HFFc6 (cell line): ENCODE measurements around the gene ZNF581. TPM values are rescaled to one million over a fixed set of nuclear protein-coding genes. Genes with fewer than 3 reads are reported as not detected.

ENCODE experiments used
- DNase-seq: peaks from one replicate; pipeline ENCODE4 v3.0.0-alpha.2; 2018
- H3K27ac Mint-ChIP-seq: 2 replicates; pipeline ENCODE4 v1.8.0; 2020; ENCODE audit warnings: mild to moderate bottlenecking, mixed read lengths
- H3K27me3 Mint-ChIP-seq: 2 replicates; pipeline ENCODE4 v1.8.0; 2021; ENCODE audit warnings: mild to moderate bottlenecking, moderate library complexity, mixed read lengths; ENCODE audit not compliant: insufficient read depth
- H3K36me3 Mint-ChIP-seq: 2 replicates; pipeline ENCODE4 v1.8.0; 2021; ENCODE audit warnings: low read depth, mixed read lengths
- H3K4me1 Mint-ChIP-seq: 2 replicates; pipeline ENCODE4 v1.8.0; 2020; ENCODE audit warnings: low read depth, mixed read lengths
- H3K4me3 Mint-ChIP-seq: 2 replicates; pipeline ENCODE4 v1.8.0; 2020; ENCODE audit warnings: mild to moderate bottlenecking, moderate library complexity, mixed read lengths
- H3K9me3 Mint-ChIP-seq: 2 replicates; pipeline ENCODE4 v1.8.0; 2020; ENCODE audit warnings: mild to moderate bottlenecking, mixed read lengths
- CTCF ChIP-seq: fragments of 200-600 bp; sonication (generic); IDR thresholded peaks from 2 replicates; pipeline ENCODE4 v1.5.0; 2021; ENCODE audit warnings: antibody characterized with exemption, mild to moderate bottlenecking
- total RNA-seq, 6 experiments: library from RNA; stranded (reverse); fragmentation: NEBNext Ultra II Directional; extraction: Animal tissue kit (Norgen Biotek cat#: 25700); gene quantifications; 2 replicates in 1 of 6; 3 replicates in 5 of 6; pipeline ENCODE4 v1.2.3, GENCODE V29; 2021

ZNF581 gene
- total RNA-seq, 6 experiments from 2014 or later: 20.1 to 25.8 (median 21.9) TPM

- TF ChIP-seq CTCF: no peak
- Mint-ChIP-seq H3K27me3 (no peaks in the 10 kb centered on the region; the same call in 1 of the 2 replicates), H3K27ac (no peak overlapping the region), H3K9me3 (no peaks in the 10 kb centered on the region), H3K4me3 (no peak overlapping the region), H3K4me1 (no peaks in the 10 kb centered on the region), H3K36me3 (peaks cover 14% of the 10 kb centered on the region; the same call in 1 of the 2 replicates)
- DNase-seq: no peak
These were observed 51.4 kb downstream of the ZNF581 start for GRCh38 chr19:55694656-55695491.

Other genes with a start within 250 kb of the ZNF581 start
- 100 to 1,000 TPM; 181 to 356 (median 309) TPM for gene UBE2S, start 235.9 kb upstream of the ZNF581 start, total RNA-seq
- not detected for gene SHISA7, start 200.3 kb upstream of the ZNF581 start, total RNA-seq
- 10 to 100 TPM; 60.1 to 81.4 (median 66.8) TPM for gene ISOC2, start 182.0 kb upstream of the ZNF581 start, total RNA-seq
- gene C19orf85, start 178.9 kb upstream of the ZNF581 start, total RNA-seq: not detected
- 10 to 100 TPM in 2 of 6 experiments, 1 to 10 TPM in 4; 8.6 to 11.3 (median 9.5) TPM for gene ZNF628, start 167.0 kb upstream of the ZNF581 start, total RNA-seq
- gene NAT14, start 158.5 kb upstream of the ZNF581 start, total RNA-seq: 10 to 100 TPM; 53.3 to 72.0 (median 61.3) TPM
- 10 to 100 TPM; 47.7 to 59.9 (median 51.9) TPM for gene SSC5D, start 155.2 kb upstream of the ZNF581 start, total RNA-seq
- not detected for gene SBK2, start 106.5 kb upstream of the ZNF581 start, total RNA-seq
- not detected for gene SBK3, start 98.1 kb upstream of the ZNF581 start, total RNA-seq
- gene ZNF579, start 62.8 kb upstream of the ZNF581 start, total RNA-seq: 10 to 100 TPM; 19.0 to 24.3 (median 22.0) TPM
- 10 to 100 TPM in 5 of 6 experiments, 1 to 10 TPM in 1; 9.9 to 13.1 (median 11.9) TPM for gene FIZ1, start 44.1 kb upstream of the ZNF581 start, total RNA-seq
- gene ZNF524, start 43.4 kb upstream of the ZNF581 start, total RNA-seq: 10 to 100 TPM in 5 of 6 experiments, 1 to 10 TPM in 1; 9.3 to 12.0 (median 10.7) TPM
- gene ZNF865, start 38.0 kb upstream of the ZNF581 start, total RNA-seq: 10 to 100 TPM; 13.3 to 14.1 (median 13.8) TPM
- gene ZNF784, start 19.1 kb upstream of the ZNF581 start, total RNA-seq: 1 to 10 TPM; 4.6 to 5.3 (median 4.8) TPM
- 10 to 100 TPM; 51.0 to 60.5 (median 57.7) TPM for gene ZNF580, start 2.6 kb upstream of the ZNF581 start, total RNA-seq
- 10 to 100 TPM; 12.9 to 17.4 (median 14.0) TPM for gene CCDC106, start 4.6 kb downstream of the ZNF581 start, total RNA-seq
- gene U2AF2, start 11.4 kb downstream of the ZNF581 start, total RNA-seq: 100 to 1,000 TPM; 212 to 241 (median 226) TPM
- 100 to 1,000 TPM; 176 to 191 (median 185) TPM for gene EPN1, start 31.6 kb downstream of the ZNF581 start, total RNA-seq
- gene NLRP9, start 94.8 kb downstream of the ZNF581 start, total RNA-seq: not detected
- gene RFPL4A, start 115.4 kb downstream of the ZNF581 start, total RNA-seq: not detected
- under 1 TPM in 1 of 6 experiments, not detected in 5; 0.23 TPM for gene RFPL4AL1, start 125.5 kb downstream of the ZNF581 start, total RNA-seq
- gene NLRP11, start 188.3 kb downstream of the ZNF581 start, total RNA-seq: under 1 TPM in 3 of 6 experiments, not detected in 3; 0.05 to 0.11 (median 0.05) TPM
- gene NLRP4, start 192.9 kb downstream of the ZNF581 start, total RNA-seq: not detected